Endodermal cell (in vitro differentiated cells): ENCODE results near the gene COLGALT1. TPM values are rescaled to one million over a fixed set of nuclear protein-coding genes. Genes with fewer than 3 reads are reported as not detected.
A peak's percentile ranks its signal among the peaks of the same experiment; 100 is the strongest.

Source experiments
- DNase-seq: peaks from one replicate; pipeline ENCODE4 v3.0.0-alpha.2; 2017
- H3K27ac ChIP-seq: 2 replicates; pipeline ENCODE4 v1.5.1; 2013; ENCODE audit warnings: mild to moderate bottlenecking, low read depth, low read length, moderate library complexity
- H3K27me3 ChIP-seq: 2 replicates; pipeline ENCODE4 v1.6.1; 2013; ENCODE audit warnings: mild to moderate bottlenecking, low read length, moderate library complexity; ENCODE audit not compliant: insufficient read depth, control insufficient read depth, poor library complexity, severe bottlenecking
- H3K36me3 ChIP-seq: 2 replicates; pipeline ENCODE4 v1.7.0; 2013; ENCODE audit warnings: mild to moderate bottlenecking, low read length, moderate library complexity; ENCODE audit not compliant: control insufficient read depth, insufficient read depth
- H3K4me1 ChIP-seq: one replicate; pipeline ENCODE4 v1.7.0; 2013; ENCODE audit warnings: low read length; ENCODE audit not compliant: control insufficient read depth, insufficient read depth
- H3K4me3 ChIP-seq: 2 replicates; pipeline ENCODE4 v1.5.1; 2013; ENCODE audit warnings: mild to moderate bottlenecking, low read length, moderate library complexity
- H3K9ac ChIP-seq: 2 replicates; pipeline ENCODE4 v1.6.1; 2013; ENCODE audit warnings: mild to moderate bottlenecking, low read length, moderate library complexity; ENCODE audit not compliant: poor library complexity, severe bottlenecking; ENCODE audit errors: extremely low read depth
- H3K9me3 ChIP-seq: 2 replicates; pipeline ENCODE4 v1.6.1; 2013; ENCODE audit warnings: mild to moderate bottlenecking, low read length, moderate library complexity; ENCODE audit not compliant: control insufficient read depth
- H3K27ac Mint-ChIP-seq: 2 replicates; pipeline ENCODE4 v1.8.0; 2020; ENCODE audit warnings: mixed read lengths
- H3K27me3 Mint-ChIP-seq: 2 replicates; pipeline ENCODE4 v1.8.0; 2021; ENCODE audit warnings: mild to moderate bottlenecking, mixed read lengths; ENCODE audit not compliant: insufficient read depth
- H3K36me3 Mint-ChIP-seq: 2 replicates; pipeline ENCODE4 v1.8.0; 2020; ENCODE audit warnings: low read depth, mixed read lengths
- H3K4me1 Mint-ChIP-seq: 2 replicates; pipeline ENCODE4 v1.8.0; 2020; ENCODE audit warnings: mixed read lengths
- H3K4me3 Mint-ChIP-seq: 2 replicates; pipeline ENCODE4 v1.8.0; 2020; ENCODE audit warnings: mild to moderate bottlenecking, moderate library complexity, mixed read lengths
- H3K9me3 Mint-ChIP-seq: 2 replicates; pipeline ENCODE4 v1.8.0; 2020; ENCODE audit warnings: mild to moderate bottlenecking, mixed read lengths
- WGBS, 2 experiments: methylation state at CpG; one replicate each; pipeline versions ENCODE4 v1.1.5 to v1.1.7; 2013; ENCODE audit warnings: missing lambda C conversion rate in 2 of 2, mixed read lengths in 1 of 2; ENCODE audit not compliant: insufficient coverage in 1 of 2, insufficient read length in 1 of 2; 5-methylcytosine and 5-hydroxymethylcytosine counted together
- total RNA-seq, 2 donors: library from RNA; stranded (reverse); fragmentation: NEBNext Ultra II Directional in 1 of 2; extraction: Animal tissue kit (Norgen Biotek cat#: 25700) in 1 of 2; gene quantifications; 2 replicates in 1 of 2; 3 replicates in 1 of 2; pipeline ENCODE4 v1.2.1, GENCODE V29; 2021
- TF ChIP-seq, protein P1 (sequence below): fragments of 200-600 bp; sonication (generic); conservative IDR thresholded peaks from 2 replicates; pipeline ENCODE4 v1.5.0; 2021; ENCODE audit warnings: antibody characterized with exemption, mild to moderate bottlenecking

COLGALT1 gene
- total RNA-seq, 2 donors from 2014 or later = 61.2 to 68.3 TPM

DNA sequence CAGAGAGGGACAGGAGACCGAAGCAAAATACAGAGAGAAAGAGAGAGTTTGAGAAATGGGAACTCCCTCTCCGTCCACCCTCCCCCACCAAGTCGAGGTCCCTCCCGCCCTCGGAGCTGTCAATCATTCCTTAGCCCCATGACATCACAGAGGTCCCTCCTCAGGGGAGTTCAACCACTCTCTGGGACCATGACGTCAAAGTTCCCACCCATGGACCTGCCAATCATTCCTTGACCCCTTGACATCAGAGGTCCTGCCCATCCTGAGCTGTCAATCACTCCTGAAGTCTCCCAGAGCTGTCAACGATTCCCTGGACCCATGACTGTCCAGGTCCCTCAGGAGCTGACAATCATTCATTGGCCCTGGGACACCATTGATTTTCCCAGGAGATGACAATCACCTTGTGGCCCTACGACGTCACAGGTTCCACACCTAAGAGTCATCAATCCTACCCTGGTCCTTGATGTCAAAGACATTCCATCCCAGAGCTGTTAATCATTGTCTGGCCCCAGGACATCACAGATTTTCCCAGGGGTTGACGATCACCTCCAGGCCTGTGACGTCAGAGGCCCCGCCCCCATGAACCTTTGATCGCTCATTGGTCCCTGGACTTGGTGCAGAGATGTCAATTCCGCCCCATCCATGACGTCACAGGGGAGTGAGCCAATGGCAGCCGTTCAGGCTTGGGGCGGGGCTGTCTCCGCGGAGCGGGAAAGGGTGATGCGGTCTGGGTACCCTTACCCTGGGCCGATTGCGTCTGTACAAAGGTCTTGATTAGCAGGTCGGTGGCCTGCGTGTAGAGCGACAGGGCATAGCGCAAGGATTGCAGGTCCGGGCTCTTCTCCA, 61.7 kb downstream of the COLGALT1 start:
- TF ChIP-seq, protein P1, sequence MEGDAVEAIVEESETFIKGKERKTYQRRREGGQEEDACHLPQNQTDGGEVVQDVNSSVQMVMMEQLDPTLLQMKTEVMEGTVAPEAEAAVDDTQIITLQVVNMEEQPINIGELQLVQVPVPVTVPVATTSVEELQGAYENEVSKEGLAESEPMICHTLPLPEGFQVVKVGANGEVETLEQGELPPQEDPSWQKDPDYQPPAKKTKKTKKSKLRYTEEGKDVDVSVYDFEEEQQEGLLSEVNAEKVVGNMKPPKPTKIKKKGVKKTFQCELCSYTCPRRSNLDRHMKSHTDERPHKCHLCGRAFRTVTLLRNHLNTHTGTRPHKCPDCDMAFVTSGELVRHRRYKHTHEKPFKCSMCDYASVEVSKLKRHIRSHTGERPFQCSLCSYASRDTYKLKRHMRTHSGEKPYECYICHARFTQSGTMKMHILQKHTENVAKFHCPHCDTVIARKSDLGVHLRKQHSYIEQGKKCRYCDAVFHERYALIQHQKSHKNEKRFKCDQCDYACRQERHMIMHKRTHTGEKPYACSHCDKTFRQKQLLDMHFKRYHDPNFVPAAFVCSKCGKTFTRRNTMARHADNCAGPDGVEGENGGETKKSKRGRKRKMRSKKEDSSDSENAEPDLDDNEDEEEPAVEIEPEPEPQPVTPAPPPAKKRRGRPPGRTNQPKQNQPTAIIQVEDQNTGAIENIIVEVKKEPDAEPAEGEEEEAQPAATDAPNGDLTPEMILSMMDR = no peak
- Histone ChIP-seq H3K9ac (no peak overlapping the region), H3K27me3 (no peaks in the 10 kb centered on the region), H3K9me3 (no peaks in the 10 kb centered on the region), H3K4me3 (peak overlapping the region; percentile 40), H3K4me1 (no peaks in the 10 kb centered on the region), H3K27ac (no peak overlapping the region), H3K36me3 (no peaks in the 10 kb centered on the region)
- H3K9me3 Mint-ChIP-seq = peaks cover 4% of the 10 kb centered on the region
- peak overlapping the region; percentile 65 for H3K4me3 Mint-ChIP-seq
- peaks cover 9% of the 10 kb centered on the region for H3K36me3 Mint-ChIP-seq
- no peaks in the 10 kb centered on the region for H3K27me3 Mint-ChIP-seq
- H3K4me1 Mint-ChIP-seq = no peaks in the 10 kb centered on the region
- peak overlapping the region; percentile 88 for H3K27ac Mint-ChIP-seq
- 82 to 91% methylated on average over 20 to 28 of the region's 28 CpGs for WGBS, 2 experiments
- peak; percentile 88 for DNase-seq

DNA sequence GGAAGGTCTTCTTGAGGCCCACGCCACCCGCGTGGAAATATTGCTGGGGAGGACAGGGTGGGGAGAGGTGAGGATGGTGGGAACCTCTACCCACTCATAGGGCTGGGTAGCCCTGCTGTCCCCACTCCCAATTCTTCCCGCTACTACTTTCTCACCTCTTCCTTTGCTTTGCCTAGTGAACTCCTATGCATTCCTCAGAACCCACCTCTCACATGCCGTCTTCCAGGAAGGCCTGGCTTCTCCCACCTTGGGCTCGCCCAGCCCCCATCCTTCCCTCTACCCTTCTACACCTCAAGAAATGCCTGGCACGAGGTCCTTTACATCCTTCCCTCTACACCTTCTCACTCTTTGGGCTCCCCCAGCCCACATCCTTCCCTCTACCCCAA, 62.4 kb downstream of the COLGALT1 start:
- Mint-ChIP-seq H3K4me3 (no peak overlapping the region), H3K27me3 (no peaks in the 10 kb centered on the region), H3K4me1 (no peaks in the 10 kb centered on the region), H3K27ac (peak overlapping the region; percentile 88), H3K9me3 (peaks cover 4% of the 10 kb centered on the region), H3K36me3 (peaks cover 13% of the 10 kb centered on the region)
- Histone ChIP-seq H3K27me3 (no peaks in the 10 kb centered on the region), H3K4me1 (no peaks in the 10 kb centered on the region), H3K9me3 (no peaks in the 10 kb centered on the region), H3K27ac (no peak overlapping the region), H3K4me3 (no peak overlapping the region), H3K36me3 (no peaks in the 10 kb centered on the region), H3K9ac (no peak overlapping the region)
- DNase-seq = no peak
- TF ChIP-seq, protein P1 = no peak
- 91 to 96% methylated on average over 3 to 7 of the region's 7 CpGs for WGBS, 2 experiments

DNA sequence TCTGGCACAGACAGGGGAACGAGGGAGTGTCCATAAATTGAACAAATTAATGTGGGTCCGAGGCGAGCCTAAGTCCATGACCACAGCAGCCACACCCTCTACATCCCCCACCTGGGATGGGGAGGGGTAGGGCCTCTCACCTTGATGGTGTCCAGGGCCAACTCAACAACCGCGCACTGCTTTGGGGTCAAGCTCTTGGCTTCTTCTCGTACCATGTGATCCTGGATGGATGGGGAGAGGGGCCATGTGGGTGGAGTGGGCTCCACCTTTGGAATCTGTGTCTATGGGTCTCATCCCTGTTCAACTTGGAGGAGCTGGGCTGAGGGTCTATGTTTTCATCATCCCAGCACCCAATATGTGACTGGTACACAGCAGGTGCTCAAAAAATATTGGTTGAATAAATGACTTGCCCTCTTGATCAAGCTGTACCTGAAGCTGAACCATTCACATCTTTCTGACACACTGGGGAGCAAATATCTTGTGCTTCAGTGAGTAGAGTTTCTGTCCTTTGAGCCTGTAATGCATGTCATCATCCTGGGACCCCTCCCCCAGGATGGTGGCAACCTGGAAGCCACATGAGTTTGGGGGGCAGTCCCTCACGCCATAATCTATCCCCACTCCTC, 62.9 kb downstream of the COLGALT1 start:
- Histone ChIP-seq H3K36me3 (no peaks in the 10 kb centered on the region), H3K9ac (no peak overlapping the region), H3K27ac (no peak overlapping the region), H3K9me3 (no peaks in the 10 kb centered on the region), H3K4me3 (no peak overlapping the region), H3K4me1 (no peaks in the 10 kb centered on the region), H3K27me3 (no peaks in the 10 kb centered on the region)
- Mint-ChIP-seq H3K36me3 (peaks cover 16% of the 10 kb centered on the region), H3K27ac (no peak overlapping the region), H3K4me3 (no peak overlapping the region), H3K9me3 (peaks cover 4% of the 10 kb centered on the region), H3K27me3 (no peaks in the 10 kb centered on the region), H3K4me1 (no peaks in the 10 kb centered on the region)
- no peak for DNase-seq
- TF ChIP-seq, protein P1 = no peak
- WGBS, 2 experiments = 87 to 95% methylated on average over 3 to 5 of the region's 7 CpGs
